ENCODE measurements around the gene TAOK2.

Gene TAOK2

DNA sequence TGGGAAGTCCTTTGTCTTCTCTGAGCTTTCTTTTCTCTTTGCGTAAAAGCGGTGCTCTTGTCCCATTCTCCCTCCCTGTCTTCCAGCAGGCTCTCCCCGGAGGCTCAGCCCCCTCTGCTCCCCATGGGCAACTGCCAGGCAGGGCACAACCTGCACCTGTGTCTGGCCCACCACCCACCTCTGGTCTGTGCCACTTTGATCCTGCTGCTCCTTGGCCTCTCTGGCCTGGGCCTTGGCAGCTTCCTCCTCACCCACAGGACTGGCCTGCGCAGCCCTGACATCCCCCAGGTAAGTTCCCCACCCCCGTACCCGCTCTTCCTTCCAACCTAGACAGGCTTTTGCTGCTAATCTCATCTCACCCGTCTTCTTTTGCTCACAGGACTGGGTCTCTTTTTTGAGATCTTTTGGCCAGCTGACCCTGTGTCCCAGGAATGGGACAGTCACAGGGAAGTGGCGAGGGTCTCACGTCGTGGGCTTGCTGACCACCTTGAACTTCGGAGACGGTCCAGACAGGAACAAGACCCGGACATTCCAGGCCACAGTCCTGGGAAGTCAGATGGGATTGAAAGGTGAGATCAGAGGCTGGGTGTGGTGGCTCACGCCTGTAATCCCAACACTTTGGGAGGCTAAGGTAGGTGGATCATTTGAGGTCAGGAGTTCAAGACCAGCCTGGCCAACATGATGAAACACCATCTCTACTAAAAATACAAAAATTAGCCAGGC lies 10.5 kb upstream of the TAOK2 start:
- no peaks in the 10 kb centered on the region for H3K9me3 ChIP-seq (ENCODE audit: control insufficient read depth in 1 of 2, low read length in 2 of 2)
- peaks cover 4 to 9% of the 10 kb centered on the region in 2 donors for H3K36me3 ChIP-seq (ENCODE audit: control insufficient read depth in 1 of 2, insufficient read depth in 2 of 2, low read length in 2 of 2)
- H3K27ac ChIP-seq (ENCODE audit: low read depth, low read length): peak overlapping the region; percentile 53
- H3K4me3 ChIP-seq (ENCODE audit: low read depth in 1 of 2, low read length in 2 of 2): peak overlapping the region; percentile 87 to 94
- H3K4me1 ChIP-seq (ENCODE audit: control insufficient read depth in 1 of 2, insufficient read depth in 2 of 2, low read length in 2 of 2): peaks cover 12 to 23% of the 10 kb centered on the region in 2 donors
- H3K9ac ChIP-seq (ENCODE audit: low read depth in 1 of 2, low read length in 2 of 2): peak overlapping the region; percentile 90 to 96
- H3K27me3 ChIP-seq (ENCODE audit: control insufficient read depth in 1 of 2, insufficient read depth in 2 of 2, low read length in 2 of 2): no peaks in the 10 kb centered on the region

DNA sequence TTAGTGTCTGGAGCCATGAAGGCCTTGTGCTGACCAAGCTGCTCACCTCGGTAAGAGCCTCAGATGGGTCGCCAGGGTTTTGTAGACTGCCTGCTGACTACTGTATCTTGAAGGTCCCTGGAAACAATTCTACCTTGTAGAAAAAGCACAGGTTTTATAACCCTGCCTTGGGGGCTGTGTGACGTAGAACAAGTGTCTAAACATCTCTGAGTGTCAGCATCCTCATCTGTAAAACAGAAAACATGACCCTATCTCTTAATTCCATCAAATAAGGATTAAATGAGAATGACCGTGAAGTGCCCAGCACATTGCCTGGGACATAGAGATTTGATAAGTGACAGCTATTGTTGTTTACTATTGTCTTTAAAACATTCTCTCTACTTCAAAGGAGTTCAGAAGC lies 5.5 kb upstream of the TAOK2 start:
- no peaks in the 10 kb centered on the region for H3K27me3 ChIP-seq (ENCODE audit: control insufficient read depth in 1 of 2, insufficient read depth in 2 of 2, low read length in 2 of 2)
- no peak overlapping the region for H3K27ac ChIP-seq (ENCODE audit: low read depth, low read length)
- H3K9ac ChIP-seq (ENCODE audit: low read depth in 1 of 2, low read length in 2 of 2): no peak overlapping the region
- H3K36me3 ChIP-seq (ENCODE audit: control insufficient read depth in 1 of 2, insufficient read depth in 2 of 2, low read length in 2 of 2): peaks cover 11 to 32% of the 10 kb centered on the region in 2 donors
- H3K4me3 ChIP-seq (ENCODE audit: low read depth in 1 of 2, low read length in 2 of 2): no peak overlapping the region
- H3K9me3 ChIP-seq (ENCODE audit: control insufficient read depth in 1 of 2, low read length in 2 of 2): no peaks in the 10 kb centered on the region
- H3K4me1 ChIP-seq (ENCODE audit: control insufficient read depth in 1 of 2, insufficient read depth in 2 of 2, low read length in 2 of 2): peaks cover 5 to 10% of the 10 kb centered on the region in 2 donors

DNA sequence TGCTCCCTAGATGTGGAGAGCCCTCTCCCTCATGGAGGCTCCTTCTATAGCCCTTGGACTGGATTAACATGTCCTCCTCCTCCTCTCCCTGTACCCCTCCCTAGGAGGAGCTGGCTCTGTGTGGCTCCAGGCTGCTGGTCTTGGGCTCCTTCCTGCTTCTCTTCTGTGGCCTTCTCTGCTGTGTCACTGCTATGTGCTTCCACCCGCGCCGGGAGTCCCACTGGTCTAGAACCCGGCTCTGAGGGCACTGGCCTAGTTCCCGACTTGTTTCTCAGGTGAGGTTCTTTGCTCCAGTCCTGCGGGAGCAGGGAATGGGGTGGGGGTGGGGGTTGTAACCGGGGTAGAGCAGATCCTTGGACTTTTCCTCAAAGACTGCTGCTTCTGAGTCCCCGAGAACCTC lies 2.4 kb upstream of the TAOK2 start:
- Histone ChIP-seq H3K4me1 (ENCODE audit: control insufficient read depth in 1 of 2, insufficient read depth in 2 of 2, low read length in 2 of 2) (peaks cover 24 to 26% of the 10 kb centered on the region in 2 donors), H3K4me3 (ENCODE audit: low read depth in 1 of 2, low read length in 2 of 2) (no peak overlapping the region), H3K27me3 (ENCODE audit: control insufficient read depth in 1 of 2, insufficient read depth in 2 of 2, low read length in 2 of 2) (no peaks in the 10 kb centered on the region), H3K27ac (ENCODE audit: low read depth, low read length) (no peak overlapping the region), H3K9me3 (ENCODE audit: control insufficient read depth in 1 of 2, low read length in 2 of 2) (no peaks in the 10 kb centered on the region), H3K36me3 (ENCODE audit: control insufficient read depth in 1 of 2, insufficient read depth in 2 of 2, low read length in 2 of 2) (peaks cover 11 to 32% of the 10 kb centered on the region in 2 donors), H3K9ac (ENCODE audit: low read depth in 1 of 2, low read length in 2 of 2) (no peak overlapping the region)

DNA sequence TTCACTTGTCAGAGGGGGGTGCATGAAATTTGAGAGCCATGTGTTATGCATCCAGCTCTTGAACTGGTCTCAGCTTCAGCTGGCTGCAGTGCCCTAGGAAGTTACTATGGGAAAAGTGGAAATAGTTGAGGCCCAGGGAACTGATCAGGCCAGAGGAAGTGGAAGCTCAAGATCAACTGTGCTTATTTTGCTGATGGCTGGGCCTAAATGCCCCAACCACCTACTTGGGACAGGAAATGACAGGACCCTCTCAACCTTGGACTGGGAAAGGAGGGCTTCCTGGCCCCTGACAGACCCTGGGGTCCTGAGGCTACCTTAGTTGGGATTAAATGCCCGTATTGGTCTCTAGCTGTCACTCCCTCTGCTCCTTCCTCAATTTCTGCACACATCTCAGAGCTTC lies 1.2 kb upstream of the TAOK2 start:
- Histone ChIP-seq H3K4me1 (ENCODE audit: control insufficient read depth in 1 of 2, insufficient read depth in 2 of 2, low read length in 2 of 2) (peaks cover 31 to 33% of the 10 kb centered on the region in 2 donors), H3K9ac (ENCODE audit: low read depth in 1 of 2, low read length in 2 of 2) (no peak overlapping the region), H3K27me3 (ENCODE audit: control insufficient read depth in 1 of 2, insufficient read depth in 2 of 2, low read length in 2 of 2) (no peaks in the 10 kb centered on the region), H3K36me3 (ENCODE audit: control insufficient read depth in 1 of 2, insufficient read depth in 2 of 2, low read length in 2 of 2) (peaks cover 11 to 28% of the 10 kb centered on the region in 2 donors), H3K27ac (ENCODE audit: low read depth, low read length) (no peak overlapping the region), H3K9me3 (ENCODE audit: control insufficient read depth in 1 of 2, low read length in 2 of 2) (no peaks in the 10 kb centered on the region), H3K4me3 (ENCODE audit: low read depth in 1 of 2, low read length in 2 of 2) (no peak overlapping the region)

DNA sequence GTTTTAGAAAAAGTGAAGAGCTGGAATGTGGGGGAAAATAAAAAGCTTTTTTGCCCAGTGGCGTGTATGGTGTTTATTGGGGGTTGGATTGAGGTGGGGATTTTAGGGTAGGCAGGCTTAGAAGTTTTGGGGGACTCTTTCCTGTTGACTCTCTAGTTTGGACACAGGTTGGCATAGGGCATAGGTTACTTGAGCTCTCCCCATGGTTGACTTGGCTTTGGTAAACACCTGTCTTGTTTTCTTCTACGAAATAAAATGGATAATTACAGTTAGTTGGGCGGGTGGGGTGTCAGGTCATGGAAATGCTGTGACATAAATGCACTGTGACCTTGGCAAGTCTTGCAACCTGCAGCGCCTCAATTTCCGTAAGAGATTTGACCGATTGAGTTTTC lies 680 bp upstream of the TAOK2 start:
- Histone ChIP-seq H3K27me3 (ENCODE audit: control insufficient read depth in 1 of 2, insufficient read depth in 2 of 2, low read length in 2 of 2) (no peaks in the 10 kb centered on the region), H3K27ac (ENCODE audit: low read depth, low read length) (no peak overlapping the region), H3K36me3 (ENCODE audit: control insufficient read depth in 1 of 2, insufficient read depth in 2 of 2, low read length in 2 of 2) (peaks cover 9 to 29% of the 10 kb centered on the region in 2 donors), H3K9ac (ENCODE audit: low read depth in 1 of 2, low read length in 2 of 2) (no peak overlapping the region), H3K9me3 (ENCODE audit: control insufficient read depth in 1 of 2, low read length in 2 of 2) (no peaks in the 10 kb centered on the region), H3K4me1 (ENCODE audit: control insufficient read depth in 1 of 2, insufficient read depth in 2 of 2, low read length in 2 of 2) (peaks cover 31 to 33% of the 10 kb centered on the region in 2 donors), H3K4me3 (ENCODE audit: low read depth in 1 of 2, low read length in 2 of 2) (peak overlapping the region; percentile 46 to 96)

DNA sequence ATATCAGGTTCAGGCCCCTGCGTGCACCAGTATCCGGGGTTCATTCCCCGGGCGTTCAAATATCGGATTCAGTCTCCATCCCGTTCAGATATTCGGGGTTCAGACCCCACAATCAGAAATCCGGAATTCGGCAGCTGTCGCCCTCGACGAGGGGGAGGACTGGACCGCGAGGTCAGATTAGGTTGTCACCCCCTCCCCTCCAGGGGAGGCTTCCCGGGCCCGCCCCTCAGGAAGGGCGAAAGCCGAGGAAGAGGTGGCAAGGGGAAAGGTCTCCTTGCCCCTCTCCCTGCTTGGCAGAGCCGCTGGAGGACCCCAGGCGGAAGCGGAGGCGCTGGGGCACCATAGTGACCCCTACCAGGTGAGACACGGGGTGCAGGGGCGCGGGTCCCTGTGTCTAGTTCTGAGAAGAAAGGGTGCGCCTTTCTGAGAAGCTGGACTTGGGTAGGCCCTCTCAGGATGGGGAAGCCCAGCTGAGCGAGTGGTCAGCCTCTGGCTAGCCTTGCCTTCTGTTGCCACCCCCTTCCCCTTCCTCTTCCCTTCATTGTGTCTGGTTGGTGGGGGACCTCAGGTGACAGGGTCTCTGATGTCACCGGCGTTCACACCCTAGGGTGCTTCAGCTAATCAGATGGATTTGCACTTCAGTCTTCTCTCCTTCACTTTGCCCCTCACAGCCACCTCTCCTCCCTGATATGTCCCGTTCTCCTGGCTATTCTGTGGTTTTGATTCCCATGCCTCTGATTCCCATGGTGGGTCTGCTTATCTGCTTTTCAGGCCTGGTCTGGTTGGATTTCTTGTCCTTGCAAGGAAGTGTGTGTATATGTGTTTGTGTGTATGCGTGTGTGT lies 844 bp downstream of the TAOK2 start:
- Histone ChIP-seq H3K27ac (ENCODE audit: low read depth, low read length) (peak overlapping the region; percentile 82), H3K27me3 (ENCODE audit: control insufficient read depth in 1 of 2, insufficient read depth in 2 of 2, low read length in 2 of 2) (no peaks in the 10 kb centered on the region), H3K9me3 (ENCODE audit: control insufficient read depth in 1 of 2, low read length in 2 of 2) (no peaks in the 10 kb centered on the region), H3K4me1 (ENCODE audit: control insufficient read depth in 1 of 2, insufficient read depth in 2 of 2, low read length in 2 of 2) (peaks cover 31 to 33% of the 10 kb centered on the region in 2 donors), H3K4me3 (ENCODE audit: low read depth in 1 of 2, low read length in 2 of 2) (peak overlapping the region; percentile 95 to 96), H3K36me3 (ENCODE audit: control insufficient read depth in 1 of 2, insufficient read depth in 2 of 2, low read length in 2 of 2) (peaks cover 15 to 32% of the 10 kb centered on the region in 2 donors), H3K9ac (ENCODE audit: low read depth in 1 of 2, low read length in 2 of 2) (peak overlapping the region; percentile 88 to 91)

DNA sequence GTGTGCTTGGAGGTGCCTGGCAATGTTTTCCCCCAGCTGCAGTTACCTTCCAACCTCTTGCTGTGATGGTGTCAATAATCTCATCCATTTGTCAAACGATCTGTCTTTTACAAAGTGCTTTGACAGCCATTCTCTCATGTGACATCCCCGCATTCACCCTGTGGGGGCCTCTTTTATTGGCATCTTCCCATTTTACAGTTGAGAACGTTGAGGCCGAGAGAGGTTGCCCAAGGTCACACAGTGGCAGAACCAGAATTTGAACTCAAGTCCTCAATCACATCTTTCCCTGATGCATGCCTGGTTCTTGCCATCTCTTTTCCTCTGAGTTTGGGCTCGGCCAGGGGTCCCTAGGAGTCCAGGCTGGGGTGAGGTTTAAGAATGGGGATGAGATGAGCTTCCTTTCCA lies 1.5 kb downstream of the TAOK2 start:
- peak overlapping the region; percentile 95 to 96 for H3K4me3 ChIP-seq (ENCODE audit: low read depth in 1 of 2, low read length in 2 of 2)
- H3K27me3 ChIP-seq (ENCODE audit: control insufficient read depth in 1 of 2, insufficient read depth in 2 of 2, low read length in 2 of 2): no peaks in the 10 kb centered on the region
- H3K9me3 ChIP-seq (ENCODE audit: control insufficient read depth in 1 of 2, low read length in 2 of 2): no peaks in the 10 kb centered on the region
- H3K4me1 ChIP-seq (ENCODE audit: control insufficient read depth in 1 of 2, insufficient read depth in 2 of 2, low read length in 2 of 2): peaks cover 31 to 33% of the 10 kb centered on the region in 2 donors
- H3K9ac ChIP-seq (ENCODE audit: low read depth in 1 of 2, low read length in 2 of 2): peak overlapping the region; percentile 88 to 91
- H3K36me3 ChIP-seq (ENCODE audit: control insufficient read depth in 1 of 2, insufficient read depth in 2 of 2, low read length in 2 of 2): peaks cover 21 to 35% of the 10 kb centered on the region in 2 donors
- no peak overlapping the region for H3K27ac ChIP-seq (ENCODE audit: low read depth, low read length)

DNA sequence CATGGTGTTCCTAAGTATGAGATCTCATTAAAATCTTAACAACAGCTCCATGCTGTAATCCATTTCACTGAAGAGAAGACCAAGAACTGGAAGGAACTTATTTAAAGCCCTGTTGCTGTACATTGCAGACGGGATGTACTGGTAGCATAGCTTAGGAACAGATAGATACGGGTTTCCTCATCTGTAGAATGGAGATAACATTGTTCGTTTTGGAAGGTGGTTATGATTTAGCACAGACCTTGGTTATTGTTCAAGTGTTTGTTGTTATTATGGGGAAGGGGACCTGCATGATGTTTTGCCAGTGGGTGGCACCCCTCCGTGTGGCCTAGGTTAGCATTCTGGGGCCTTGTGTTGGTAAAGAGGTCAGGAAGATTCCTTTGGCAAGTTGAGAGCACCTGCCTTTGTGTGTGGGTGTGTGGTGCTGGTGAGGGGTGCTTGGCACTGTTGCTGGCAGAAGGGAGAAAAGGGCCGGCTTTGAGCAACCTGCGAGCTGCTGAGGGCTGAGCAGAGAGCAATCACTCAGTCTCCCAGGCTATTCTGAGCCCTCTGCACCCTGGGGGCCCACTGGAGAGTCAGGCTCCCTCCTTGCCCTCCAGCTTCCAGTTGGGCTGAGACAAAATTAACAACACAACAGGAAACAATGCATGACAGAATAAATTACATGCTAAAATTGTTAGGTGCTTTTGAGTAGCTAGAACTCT lies 2.3 kb downstream of the TAOK2 start:
- no peaks in the 10 kb centered on the region for H3K9me3 ChIP-seq (ENCODE audit: control insufficient read depth in 1 of 2, low read length in 2 of 2)
- peaks cover 31 to 33% of the 10 kb centered on the region in 2 donors for H3K4me1 ChIP-seq (ENCODE audit: control insufficient read depth in 1 of 2, insufficient read depth in 2 of 2, low read length in 2 of 2)
- H3K4me3 ChIP-seq (ENCODE audit: low read depth in 1 of 2, low read length in 2 of 2): peak overlapping the region; percentile 95 to 96
- no peak overlapping the region for H3K27ac ChIP-seq (ENCODE audit: low read depth, low read length)
- peaks cover 28 to 43% of the 10 kb centered on the region in 2 donors for H3K36me3 ChIP-seq (ENCODE audit: control insufficient read depth in 1 of 2, insufficient read depth in 2 of 2, low read length in 2 of 2)
- peak overlapping the region; percentile 60 to 91 for H3K9ac ChIP-seq (ENCODE audit: low read depth in 1 of 2, low read length in 2 of 2)
- H3K27me3 ChIP-seq (ENCODE audit: control insufficient read depth in 1 of 2, insufficient read depth in 2 of 2, low read length in 2 of 2): no peaks in the 10 kb centered on the region

DNA sequence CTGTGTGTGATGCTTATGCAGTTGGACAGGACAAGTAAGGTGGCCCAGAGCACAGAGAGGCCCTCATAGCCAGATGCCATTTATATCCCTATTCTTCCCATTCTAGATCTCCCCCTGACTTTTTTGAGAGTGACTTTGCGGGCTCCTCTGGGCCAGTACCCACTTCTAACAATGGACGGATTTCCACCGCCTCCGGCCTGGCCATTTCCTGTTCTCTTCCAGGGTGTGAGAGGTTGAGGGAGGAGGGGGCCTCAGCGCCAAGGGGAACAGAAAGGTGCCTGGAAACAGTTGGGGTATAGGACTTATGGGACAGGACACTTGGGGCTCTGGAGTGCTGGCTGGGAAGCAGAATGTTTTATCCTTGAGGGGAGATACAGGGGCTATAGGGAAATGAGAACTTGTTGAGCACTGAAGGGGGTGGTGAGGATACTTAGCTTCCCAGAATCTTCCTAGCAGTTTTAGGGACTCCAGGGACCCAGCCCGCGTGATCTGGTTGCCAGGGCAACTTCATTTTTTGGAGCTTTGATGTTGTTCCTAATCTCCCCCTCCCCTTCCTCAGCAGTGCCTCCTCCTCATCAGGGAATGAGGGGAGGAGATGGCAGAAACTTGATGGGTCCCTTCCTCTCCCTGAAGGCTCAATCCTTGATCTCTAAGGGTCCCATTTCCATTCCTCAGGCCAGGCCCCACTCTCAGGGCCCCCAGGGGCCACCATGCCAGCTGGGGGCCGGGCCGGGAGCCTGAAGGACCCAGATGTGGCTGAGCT lies 3.6 kb downstream of the TAOK2 start:
- no peaks in the 10 kb centered on the region for H3K27me3 ChIP-seq (ENCODE audit: control insufficient read depth in 1 of 2, insufficient read depth in 2 of 2, low read length in 2 of 2)
- peak overlapping the region in 1 of 2 donors; percentile 96 for H3K4me3 ChIP-seq (ENCODE audit: low read depth in 1 of 2, low read length in 2 of 2)
- H3K36me3 ChIP-seq (ENCODE audit: control insufficient read depth in 1 of 2, insufficient read depth in 2 of 2, low read length in 2 of 2): peaks cover 37 to 48% of the 10 kb centered on the region in 2 donors
- H3K27ac ChIP-seq (ENCODE audit: low read depth, low read length): no peak overlapping the region
- no peaks in the 10 kb centered on the region for H3K9me3 ChIP-seq (ENCODE audit: control insufficient read depth in 1 of 2, low read length in 2 of 2)
- H3K9ac ChIP-seq (ENCODE audit: low read depth in 1 of 2, low read length in 2 of 2): no peak overlapping the region
- H3K4me1 ChIP-seq (ENCODE audit: control insufficient read depth in 1 of 2, insufficient read depth in 2 of 2, low read length in 2 of 2): peaks cover 31 to 33% of the 10 kb centered on the region in 2 donors
